ENCODE measurements around the gene ID2.
A peak's percentile ranks its signal among the peaks of the same experiment; 100 is the strongest.

ID2 gene

GRCh38 chr2:8645176-8645831 lies 36.6 kb upstream of the ID2 start:
- DNase-seq = no peak

GRCh38 chr2:8646731-8647461 lies 35.0 kb upstream of the ID2 start:
- DNase-seq = no peak

- DNase-seq = no peak
These were observed 34.4 kb upstream of the ID2 start for GRCh38 chr2:8647462-8647857.

GRCh38 chr2:8648441-8649213 lies 33.2 kb upstream of the ID2 start:
- no peak for DNase-seq

- DNase-seq = no peak
These were observed 32.1 kb upstream of the ID2 start for GRCh38 chr2:8649718-8650117.

GRCh38 chr2:8650256-8650655 lies 31.6 kb upstream of the ID2 start:
- no peak for DNase-seq

GRCh38 chr2:8652774-8653426 lies 29.0 kb upstream of the ID2 start:
- DNase-seq = no peak

- peak; percentile 22 for DNase-seq
These were observed 28.4 kb upstream of the ID2 start for GRCh38 chr2:8653485-8653884.

GRCh38 chr2:8654041-8654440 lies 27.8 kb upstream of the ID2 start:
- DNase-seq = no peak

- no peak for DNase-seq
These were observed 27.4 kb upstream of the ID2 start for GRCh38 chr2:8654483-8654882.

- no peak for DNase-seq
These were observed 25.7 kb upstream of the ID2 start for GRCh38 chr2:8656160-8656641.

GRCh38 chr2:8656811-8657210 lies 25.0 kb upstream of the ID2 start:
- no peak for DNase-seq

- DNase-seq = no peak
These were observed 24.3 kb upstream of the ID2 start for GRCh38 chr2:8657423-8658062.

GRCh38 chr2:8658064-8658862 lies 23.6 kb upstream of the ID2 start:
- DNase-seq = no peak

GRCh38 chr2:8659092-8659734 lies 22.6 kb upstream of the ID2 start:
- no peak for DNase-seq

GRCh38 chr2:8659735-8660492 lies 21.9 kb upstream of the ID2 start:
- no peak for DNase-seq

- no peak for DNase-seq
These were observed 20.6 kb upstream of the ID2 start for GRCh38 chr2:8661235-8661634.

GRCh38 chr2:8661736-8662135 lies 20.1 kb upstream of the ID2 start:
- no peak for DNase-seq

- no peak for DNase-seq
These were observed 19.5 kb upstream of the ID2 start for GRCh38 chr2:8662239-8662879.

- DNase-seq = no peak
These were observed 17.9 kb upstream of the ID2 start for GRCh38 chr2:8663997-8664396.

Measured in right kidney (tissue), 1 donor.